GM19395 (cell line): Measurements from ENCODE around the gene SCYL3.
"Not testable (repeated sequence)": the region's sequence is repeated elsewhere in the genome, so short reads cannot be mapped to it uniquely, and the experiment has no call there.

Experiments used
- ATAC-seq: cut with Tn5 transposase; IDR thresholded peaks from one replicate; pipeline ENCODE4 v1.9.1; 2021; ENCODE audit warnings: mild to moderate bottlenecking, moderate library complexity; ENCODE audit not compliant: unreplicated experiment

SCYL3 gene

DNA sequence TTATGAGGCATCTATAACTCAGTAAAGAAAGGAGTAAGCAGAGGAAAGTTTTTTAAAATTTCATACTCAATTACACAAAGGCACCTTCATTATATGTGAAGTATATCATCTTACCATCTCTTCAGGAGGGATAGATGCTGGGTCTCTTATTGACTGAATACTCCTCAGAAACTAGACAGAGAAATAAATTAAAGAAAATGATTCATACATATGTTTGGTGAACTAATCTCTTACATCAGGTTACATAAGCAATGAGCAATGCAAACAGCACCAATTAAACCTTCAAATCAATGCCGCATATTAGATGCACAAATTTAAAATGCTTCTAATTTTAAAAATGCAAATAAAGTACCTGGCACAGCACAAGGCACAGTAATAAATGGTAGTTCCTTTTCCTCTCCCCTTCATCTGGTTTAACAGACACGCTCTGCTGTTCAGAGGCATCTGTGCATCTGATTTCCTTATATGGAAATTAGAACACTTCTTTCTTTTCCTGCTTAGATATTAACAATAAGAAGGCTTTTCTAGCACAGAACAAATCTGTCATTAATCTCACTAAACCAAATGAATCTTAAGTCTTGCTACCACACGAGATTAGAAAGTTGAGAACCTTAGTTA is 20.0 kb downstream of the SCYL3 start:
- ATAC-seq: no peak

DNA sequence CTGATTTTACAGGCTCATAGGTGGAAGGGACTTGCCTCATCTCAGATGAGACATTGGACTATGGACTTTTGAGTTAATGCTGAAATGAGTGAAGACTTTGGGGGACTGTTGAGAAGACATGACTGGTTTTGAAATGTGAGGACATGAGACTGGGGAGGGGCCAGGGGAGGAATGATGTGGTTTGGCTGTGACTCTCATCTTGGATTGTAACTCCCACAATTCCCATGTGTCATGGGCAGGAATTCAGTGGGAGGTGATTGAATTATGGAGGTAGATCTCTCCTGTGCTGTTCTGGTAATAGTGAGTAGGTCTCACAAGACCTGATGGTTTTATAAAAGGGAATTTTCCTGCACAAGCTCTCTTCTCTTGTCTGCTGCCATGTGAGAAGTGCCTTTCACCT is 20.8 kb downstream of the SCYL3 start:
- no peak for ATAC-seq

GRCh38 chr1:169871988-169872387 is 21.7 kb downstream of the SCYL3 start:
- ATAC-seq: not testable (repeated sequence)

DNA sequence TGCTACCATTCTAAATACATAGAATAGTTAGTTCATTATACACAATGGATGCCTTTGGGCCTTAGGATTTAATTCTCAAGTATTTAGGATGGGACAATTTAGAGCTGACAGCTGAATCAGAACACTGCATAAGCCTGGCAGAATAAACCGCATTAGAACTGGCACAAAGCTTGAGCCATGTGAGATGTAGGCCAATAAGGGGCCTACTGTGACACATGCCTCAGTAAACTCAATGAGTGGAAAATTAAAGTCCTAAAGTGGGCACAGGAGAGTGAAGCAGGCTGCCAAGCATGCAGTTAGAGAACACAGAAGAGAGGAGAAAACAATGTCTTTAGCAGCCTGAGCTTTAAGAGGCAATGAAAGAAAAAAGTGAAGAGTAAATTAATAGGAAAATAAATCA is 24.3 kb downstream of the SCYL3 start:
- ATAC-seq: no peak

DNA sequence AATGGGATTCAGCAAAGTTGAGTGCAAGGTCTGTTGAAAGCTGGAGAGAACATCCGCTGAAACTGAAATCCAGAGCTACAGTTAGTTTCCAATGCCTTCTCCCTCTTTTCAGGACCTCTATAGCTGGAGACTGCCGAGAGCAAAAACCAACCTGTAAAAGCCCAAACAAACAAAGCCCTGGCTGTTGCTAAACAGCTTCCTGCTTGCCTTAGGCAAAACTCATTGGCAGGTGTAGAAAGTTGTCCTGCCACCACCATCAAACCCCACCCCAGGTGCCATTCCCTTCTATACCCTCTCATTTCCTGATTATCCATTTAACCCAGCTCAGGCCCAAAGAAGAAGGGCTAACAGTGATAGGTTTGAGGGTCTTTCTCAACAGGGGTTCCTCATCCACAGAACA is 24.7 kb downstream of the SCYL3 start:
- ATAC-seq: no peak

DNA sequence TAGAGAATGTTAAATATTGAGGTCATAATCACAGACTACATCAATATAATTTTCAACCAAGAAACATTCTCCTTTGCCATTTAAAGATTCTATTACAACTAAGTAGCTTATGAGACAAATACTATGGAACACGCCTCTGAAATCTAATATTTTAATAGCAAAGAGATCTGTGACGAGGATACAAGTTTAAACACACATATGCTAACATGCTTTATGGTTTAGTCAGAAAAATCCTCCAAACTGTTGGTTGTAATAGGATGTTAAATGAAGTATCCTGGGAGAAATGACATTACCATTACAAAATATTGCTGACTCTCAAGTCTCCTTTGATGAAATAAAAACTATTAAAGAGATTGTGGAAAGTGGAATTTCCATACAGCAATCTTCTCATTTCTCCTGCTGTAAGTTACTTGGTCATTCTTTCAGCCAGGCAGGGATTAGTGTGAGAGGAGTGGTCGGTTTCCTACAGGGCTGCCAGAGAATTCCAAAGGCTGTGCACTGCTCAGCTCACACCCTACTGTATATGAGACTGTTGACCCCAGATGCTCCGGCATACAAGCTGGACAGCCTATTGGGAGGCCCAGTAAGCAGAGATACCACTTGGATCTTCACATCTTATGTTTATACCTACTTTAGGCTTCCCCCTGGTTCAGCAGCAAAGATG is 26.6 kb downstream of the SCYL3 start:
- ATAC-seq: no peak

- no peak for ATAC-seq
Measured at GRCh38 chr1:169866577-169866976, 27.1 kb downstream of the SCYL3 start.

GRCh38 chr1:169864531-169864930 is 29.2 kb downstream of the SCYL3 start:
- not testable (repeated sequence) for ATAC-seq

DNA sequence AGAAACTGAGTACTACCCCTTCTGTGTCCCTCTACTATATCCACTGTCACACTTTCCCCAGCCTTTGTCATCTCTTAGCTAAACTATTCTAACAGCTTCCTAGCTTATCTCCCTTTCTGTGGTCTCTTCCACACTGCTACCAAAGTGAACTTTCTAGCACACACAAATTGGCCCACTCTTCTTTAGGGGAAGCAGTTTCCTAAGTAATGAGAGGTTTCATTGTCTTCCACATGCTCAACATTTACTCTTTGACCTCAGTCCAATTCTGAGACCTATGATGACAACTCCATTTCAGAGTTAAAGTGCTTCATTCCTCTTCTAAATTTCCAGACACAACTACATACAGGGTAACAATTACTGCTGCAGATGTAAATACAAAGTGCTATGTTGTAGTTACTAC is 32.9 kb downstream of the SCYL3 start:
- ATAC-seq: no peak

DNA sequence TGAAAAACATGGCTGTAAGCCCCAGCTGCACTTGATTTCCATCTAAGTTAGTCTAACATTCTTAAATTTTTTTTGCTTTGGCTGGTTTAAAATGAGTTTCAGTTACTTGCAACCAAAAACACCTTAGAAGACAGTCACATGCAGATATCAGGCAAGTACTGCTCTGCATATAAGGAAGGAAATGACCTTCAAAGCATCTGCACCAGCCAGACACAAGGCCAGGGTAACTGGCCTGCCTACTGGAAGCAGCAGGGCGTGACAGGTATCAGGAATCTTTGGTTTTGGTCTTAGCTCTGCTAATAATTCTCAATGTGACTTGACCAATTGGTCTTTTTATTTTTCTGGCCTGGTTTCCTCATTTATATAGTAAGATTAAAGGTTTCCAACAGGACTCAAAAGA is 33.5 kb downstream of the SCYL3 start:
- ATAC-seq: no peak

DNA sequence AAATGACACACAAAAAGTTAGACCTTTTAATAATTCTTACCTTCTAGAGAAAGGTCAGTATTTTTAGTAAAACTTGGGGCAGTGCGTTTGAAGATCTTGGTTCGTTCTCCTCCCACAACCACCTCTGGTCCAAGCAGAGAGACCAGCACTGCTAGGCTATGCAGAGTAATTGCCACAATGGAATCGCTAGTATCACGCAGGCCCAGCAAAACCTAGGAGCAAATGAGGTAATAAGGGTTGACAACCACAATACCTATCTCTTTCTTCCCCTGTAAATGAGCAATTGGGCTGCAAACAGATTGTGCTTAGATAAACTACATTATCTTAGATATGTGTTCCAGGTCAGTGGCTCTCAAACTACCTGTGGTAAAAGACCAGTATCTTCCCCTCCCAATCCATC is 34.7 kb downstream of the SCYL3 start:
- ATAC-seq: no peak

DNA sequence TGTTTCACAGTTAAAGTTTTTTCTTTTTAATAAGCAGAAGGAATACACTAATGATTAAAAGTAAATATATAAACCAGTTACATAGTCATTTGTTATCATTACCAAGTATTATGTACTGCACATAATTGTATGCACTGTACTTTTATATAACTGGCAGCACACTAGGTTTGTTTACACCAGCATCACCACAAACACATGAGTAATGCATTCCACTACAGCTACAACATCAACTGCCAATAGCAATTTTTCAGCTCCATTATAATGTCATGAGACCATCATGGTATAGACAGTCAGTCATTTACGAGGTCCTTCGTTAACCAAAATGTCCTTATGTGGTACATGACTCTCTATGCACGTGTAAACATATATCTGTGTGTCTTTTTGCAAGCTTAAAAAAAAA is 35.2 kb downstream of the SCYL3 start:
- no peak for ATAC-seq

DNA sequence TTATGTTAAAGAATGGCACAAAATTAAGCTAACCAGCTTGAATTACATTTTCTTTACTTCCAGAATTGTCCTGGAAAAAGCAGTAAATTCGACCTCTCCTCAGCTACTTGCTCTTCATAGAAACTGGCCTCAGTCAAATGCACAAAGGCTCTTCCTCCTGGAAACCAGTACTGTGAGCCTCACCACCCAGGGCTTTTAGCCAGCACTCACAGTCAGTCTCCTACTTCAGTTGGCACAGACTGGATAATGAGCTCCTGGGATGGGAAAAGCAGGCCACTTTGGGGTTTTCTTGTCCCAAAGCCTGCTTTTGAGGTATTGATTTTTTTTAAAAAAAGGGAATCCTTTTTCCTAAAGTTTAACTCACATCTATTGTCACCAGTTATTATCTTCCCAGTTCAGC is 40.4 kb downstream of the SCYL3 start:
- no peak for ATAC-seq

- no peak for ATAC-seq
Measured at GRCh38 chr1:169849346-169850022, 44.2 kb downstream of the SCYL3 start.

DNA sequence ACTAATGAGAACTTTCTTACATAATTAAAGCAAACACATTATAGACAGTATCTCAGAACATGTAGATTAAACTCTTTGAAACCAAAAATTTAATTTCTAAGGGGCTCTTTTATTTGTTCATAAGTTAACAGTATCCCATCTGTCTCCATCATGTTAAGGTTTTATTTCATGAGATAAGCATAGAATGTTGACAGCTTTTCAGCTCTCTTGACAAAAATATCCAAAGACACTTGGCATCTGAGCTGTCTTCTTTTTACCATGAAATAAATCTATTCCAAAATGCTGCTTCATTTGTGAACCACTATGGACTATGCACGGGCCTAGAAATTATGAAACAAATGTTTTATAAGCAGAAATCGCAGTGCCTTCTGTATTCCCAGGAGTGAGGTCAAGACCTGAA is 45.2 kb downstream of the SCYL3 start:
- no peak for ATAC-seq

DNA sequence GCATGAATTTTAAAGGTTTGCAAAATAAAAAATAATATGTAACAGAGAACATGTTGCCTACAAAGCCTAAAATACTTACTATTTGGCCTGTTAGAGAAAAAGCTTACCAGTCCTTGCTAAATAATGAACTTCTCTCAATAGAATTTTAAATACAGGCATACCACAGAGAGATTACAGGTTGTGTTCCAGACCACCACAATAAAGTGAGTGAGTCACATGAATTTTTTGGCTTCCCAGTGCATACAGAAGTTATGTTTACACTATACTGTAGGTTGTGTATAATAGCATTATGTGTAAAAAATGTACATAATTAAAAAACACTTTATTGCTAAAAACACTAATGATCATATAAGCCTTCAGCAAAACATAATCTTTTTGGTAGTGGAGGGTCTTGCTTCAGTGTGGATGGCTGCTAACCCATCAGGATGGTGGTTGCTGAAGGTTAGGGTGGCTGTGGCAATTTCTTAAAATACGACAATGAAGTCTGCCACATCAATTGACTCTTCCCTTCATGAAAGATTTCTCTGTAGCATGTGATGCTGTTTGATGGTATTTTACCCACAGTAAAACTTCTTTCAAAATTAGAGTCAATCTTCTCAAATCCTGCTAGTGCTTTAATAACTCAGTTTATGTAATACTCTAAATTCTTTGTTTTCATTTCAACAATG is 48.6 kb downstream of the SCYL3 start:
- no peak for ATAC-seq

DNA sequence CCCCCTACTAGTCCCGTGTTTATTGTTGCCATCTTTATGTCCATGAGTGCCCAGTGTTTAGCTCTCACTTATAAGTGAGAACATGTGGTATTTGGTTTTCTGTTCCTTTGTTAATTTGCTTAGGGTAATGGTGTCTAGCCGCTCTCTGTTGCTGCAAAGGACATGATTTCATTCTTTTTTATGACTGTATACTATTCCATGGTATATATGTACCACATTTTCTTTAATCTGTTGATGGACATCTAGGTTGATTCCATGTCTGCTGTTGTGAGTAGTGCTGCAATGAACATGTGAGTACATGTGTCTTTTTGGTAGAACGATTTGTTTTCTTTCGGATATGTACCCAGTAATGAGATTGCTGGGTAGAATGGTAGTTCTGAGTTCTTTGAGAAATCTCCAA is 54.8 kb downstream of the SCYL3 start:
- ATAC-seq: no peak

DNA sequence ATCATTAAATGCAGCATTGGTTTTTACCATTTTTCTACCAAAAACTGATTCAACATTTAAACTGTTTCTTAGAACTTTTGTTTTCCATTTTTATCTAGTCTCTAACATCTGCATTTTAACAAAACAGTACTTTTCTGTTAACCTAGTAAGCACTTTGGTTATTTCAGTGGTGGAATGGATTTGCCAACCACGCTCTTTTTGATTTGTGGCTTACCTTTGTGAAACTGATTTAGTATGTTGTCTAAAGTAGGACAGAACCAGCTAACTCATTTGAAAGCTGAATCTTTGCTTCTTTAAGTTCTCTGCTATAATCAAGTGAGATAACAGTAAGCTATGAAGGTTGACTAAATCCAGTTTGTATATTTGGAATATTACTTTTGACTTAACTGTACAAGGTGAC is 57.5 kb downstream of the SCYL3 start:
- no peak for ATAC-seq

- no peak for ATAC-seq
Measured at GRCh38 chr1:169835647-169836046, 58.0 kb downstream of the SCYL3 start.

DNA sequence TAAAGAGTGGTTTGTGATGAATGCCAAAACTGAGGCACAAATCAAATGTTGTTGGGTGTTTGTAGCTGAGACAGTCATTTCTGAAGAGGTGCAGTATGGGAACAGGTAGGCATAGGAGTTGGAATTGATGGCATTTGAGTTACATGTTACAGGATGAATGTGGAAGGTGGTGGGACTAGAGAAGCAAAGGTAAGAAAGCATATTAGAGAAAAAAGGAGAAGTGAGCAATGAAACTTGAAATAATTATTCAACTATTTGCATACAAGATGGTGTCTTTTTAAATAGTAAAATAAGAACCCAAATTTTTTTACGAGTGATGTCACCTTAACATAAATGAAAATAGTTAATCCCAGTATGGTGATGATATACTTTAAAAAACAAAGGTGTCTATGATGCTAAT is 58.8 kb downstream of the SCYL3 start:
- ATAC-seq: no peak

- ATAC-seq: no peak
Measured at GRCh38 chr1:169833179-169833901, 60.4 kb downstream of the SCYL3 start.
